Hematopoietic multipotent progenitor cell treated with erythropoietin and hydrocortisone succinate and interleukin-3 and kit ligand, for 15 days (in vitro differentiated cells): ENCODE data around the gene ANKRD55.
"Not testable (repeated sequence)": the region's sequence is repeated elsewhere in the genome, so short reads cannot be mapped to it uniquely, and the experiment has no call there.

ENCODE experiments used
- DNase-seq: peaks from one replicate; pipeline ENCODE4 v3.0.0-alpha.2; 2015; ENCODE audit warnings: low spot score

ANKRD55 gene

DNA sequence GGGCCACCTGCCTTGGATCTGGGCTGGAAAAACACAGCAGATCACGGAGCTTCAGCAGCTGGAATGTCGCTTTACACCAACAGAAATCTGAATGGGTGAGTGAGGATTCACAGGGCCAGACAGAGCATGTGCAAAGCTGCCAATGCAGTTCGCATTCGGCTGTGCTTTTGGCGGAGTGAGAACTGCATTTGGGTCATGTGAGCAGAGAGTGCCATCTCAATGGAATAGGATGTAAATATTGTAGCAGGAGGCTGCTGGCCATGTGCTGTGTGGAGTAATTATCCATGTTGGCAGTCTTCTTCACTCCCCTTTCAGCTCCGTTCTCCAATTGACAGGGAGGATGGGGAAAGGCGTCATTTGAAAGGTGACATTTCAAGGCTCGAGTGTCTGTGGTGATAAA is at the start of gene ANKRD55:
ANKRD55 (minus strand) TSS at position 101 of the 400 bp plus-strand sequence. CDS start 417 bp downstream, outside the sequence.
- DNase-seq = no peak

- no peak for DNase-seq
These were observed 49.1 kb upstream of the ANKRD55 start for GRCh38 chr5:56282216-56282615.

- DNase-seq = no peak
These were observed 48.5 kb upstream of the ANKRD55 start for GRCh38 chr5:56281489-56282165.

- DNase-seq = no peak
These were observed 46.8 kb upstream of the ANKRD55 start for GRCh38 chr5:56279979-56280378.

DNA sequence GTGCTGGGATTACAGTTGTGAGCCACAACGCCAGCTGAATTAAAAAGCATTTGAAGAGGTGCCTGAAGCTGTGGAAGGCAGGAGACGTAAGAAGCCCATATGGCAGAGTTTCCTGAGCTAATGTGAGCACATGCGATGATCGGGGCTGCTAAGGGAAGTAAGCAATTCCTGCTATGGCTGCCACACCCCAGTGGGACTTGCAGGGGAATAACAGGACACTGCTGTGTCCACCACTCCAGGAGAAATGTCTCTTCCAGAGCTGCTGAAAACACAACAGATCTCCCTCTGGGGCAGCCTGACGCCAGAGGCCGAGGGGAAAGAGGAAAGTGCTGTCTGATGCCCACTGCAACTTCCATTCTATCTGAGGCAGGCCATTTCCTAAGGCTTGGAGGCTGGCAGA is 46.2 kb upstream of the ANKRD55 start:
- DNase-seq = no peak

- DNase-seq = no peak
These were observed 45.2 kb upstream of the ANKRD55 start for GRCh38 chr5:56278335-56278753.

DNA sequence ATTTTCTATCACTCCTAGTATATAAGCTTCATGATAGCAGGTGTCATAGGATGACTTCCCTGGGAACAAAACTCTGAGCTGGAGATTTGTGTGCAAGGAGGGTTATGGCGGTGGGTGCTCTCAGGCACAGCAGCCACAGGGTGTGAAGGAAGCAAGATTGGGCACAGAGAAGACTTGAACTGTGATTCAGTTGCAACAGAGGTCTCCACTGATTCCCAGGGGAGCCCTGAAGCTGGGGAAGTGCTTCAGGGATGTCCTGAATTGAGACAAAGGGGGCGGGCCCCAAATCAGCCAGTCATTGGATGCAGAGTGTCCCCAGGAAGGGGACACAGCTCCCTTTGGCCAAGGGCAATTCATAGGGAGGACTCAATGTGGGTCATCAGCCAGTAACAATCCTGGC is 44.4 kb upstream of the ANKRD55 start:
- no peak for DNase-seq

DNA sequence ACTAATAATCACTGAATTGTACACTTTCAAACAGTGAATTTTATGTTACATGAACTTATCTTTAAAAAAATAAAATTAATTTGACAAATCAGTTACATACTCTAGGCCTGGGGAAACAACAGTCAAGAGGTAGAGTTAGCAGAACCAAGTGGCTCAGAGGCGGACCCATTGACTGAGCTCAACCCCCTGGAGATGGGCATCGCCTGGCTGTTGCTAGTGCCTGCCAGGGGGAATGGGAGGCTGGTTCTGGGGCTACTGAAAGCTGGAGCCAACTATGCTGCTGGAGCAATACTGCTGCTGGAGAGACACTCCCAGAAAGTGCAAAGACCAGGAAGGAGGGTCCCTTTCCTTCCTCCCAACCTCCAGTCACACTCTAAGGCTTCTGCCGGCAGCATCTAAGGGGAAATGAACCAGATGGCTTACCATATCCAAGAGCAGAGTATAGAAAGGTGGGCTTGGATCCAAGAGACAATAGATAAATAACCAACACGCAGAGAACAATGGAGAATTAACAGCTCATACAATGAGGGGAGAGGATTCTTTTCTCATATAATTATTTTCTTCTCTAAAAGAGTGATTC is 40.3 kb upstream of the ANKRD55 start:
- no peak for DNase-seq

DNA sequence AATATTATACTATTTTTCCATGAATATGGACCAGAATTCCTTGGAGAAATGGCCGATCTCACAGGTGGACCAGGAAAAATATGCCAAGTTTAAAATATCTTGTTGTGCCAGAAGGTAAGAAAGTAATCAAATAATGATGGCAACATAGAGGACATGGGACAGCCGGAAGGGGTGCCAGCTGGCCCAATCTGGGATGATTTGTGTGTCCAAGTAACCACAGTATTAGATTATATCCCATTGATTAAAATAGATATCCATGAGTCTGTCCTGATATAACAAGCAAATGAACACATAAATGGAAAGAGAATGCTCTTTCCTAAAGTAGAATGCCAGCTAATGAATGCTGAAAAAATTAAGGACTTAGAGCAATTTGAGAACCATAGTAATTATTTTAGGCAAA is 39.6 kb upstream of the ANKRD55 start:
- DNase-seq = no peak

GRCh38 chr5:56270568-56271392 is 37.6 kb upstream of the ANKRD55 start:
- DNase-seq = peak; percentile 60

GRCh38 chr5:56270058-56270457 is 36.9 kb upstream of the ANKRD55 start:
- no peak for DNase-seq

GRCh38 chr5:56269216-56269927 is 36.2 kb upstream of the ANKRD55 start:
- no peak for DNase-seq

DNA sequence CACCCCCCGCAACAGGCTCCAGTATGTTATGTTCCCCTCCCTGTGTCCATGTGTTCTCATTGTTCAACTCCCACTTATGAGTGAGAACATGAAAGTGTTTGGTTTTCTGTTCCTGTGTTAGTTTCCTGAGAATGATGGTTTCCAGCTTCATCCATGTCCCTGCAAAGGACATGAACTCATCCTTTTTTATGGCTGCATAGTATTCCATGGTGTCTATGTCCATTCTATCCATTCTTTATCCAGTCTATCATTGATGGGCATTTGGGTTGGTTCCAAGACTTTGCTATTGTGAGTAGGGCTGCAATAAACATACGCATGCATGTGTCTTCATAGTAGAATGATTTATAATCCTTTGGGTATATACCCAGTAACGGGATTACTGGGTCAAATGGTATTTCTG is 35.6 kb upstream of the ANKRD55 start:
- not testable (repeated sequence) for DNase-seq

DNA sequence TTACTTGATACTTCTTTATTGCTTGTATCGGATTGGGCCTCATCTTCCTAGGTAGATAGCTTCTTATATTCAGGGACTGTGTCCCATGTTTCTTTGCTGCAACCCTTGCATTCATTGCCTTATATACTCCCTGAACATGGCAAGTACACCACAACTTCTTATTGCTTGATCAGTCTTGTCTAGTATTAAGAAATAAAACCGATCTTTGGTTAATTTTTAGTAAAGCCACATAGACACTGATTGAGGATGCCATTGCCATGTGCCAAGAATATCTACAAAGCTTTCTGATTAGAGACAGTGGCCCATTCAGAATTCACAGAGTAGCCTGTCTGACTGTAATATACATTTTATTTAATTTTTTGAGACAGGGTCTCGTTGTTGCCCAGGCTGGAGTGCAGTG is 34.7 kb upstream of the ANKRD55 start:
- no peak for DNase-seq

DNA sequence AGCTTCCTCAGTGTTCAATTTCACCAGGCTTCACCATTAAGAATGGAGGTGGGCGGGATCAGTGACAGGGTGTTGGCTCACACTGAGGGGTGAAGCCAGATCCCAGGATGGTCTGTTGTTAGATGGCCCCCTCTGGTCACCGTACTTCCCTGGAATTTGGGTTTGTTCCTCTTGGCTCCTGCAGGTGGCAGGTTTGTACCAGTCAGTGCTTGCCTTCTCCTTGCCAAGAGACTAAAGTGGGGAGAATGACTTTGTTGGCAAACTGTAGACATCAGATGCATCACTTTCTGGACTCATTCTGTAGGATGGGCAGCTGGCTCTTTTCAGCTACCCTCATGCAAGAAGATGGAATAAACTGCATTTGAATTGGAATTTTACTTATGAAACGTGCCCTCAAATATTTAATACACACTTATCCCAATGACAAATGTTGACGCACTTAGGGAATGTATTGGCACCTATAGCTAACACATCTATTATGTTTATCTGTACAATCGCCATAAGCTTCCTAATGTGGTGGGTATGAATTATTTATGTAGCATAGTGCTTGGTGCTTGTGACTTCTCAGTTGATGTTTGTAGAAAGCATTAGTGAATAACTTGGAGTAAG is 31.4 kb upstream of the ANKRD55 start:
- peak; percentile 26 for DNase-seq

DNA sequence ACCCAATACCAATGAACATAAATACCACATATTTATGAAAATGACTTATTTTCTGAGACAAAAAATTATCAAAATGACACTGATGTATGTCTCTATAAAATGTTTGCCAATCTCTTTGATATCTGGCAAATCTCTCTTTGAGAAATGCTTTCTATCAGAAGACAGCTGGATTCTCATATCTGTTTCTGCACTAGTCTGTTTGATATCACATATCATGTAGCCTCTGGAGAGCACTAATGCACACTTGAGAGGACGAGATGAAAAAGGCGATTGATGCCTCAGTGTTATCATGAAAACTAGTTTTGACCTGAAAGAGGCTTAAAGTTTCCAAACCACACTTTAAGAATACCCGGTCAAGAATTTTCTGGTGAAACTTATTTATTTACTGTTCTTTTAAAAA is 29.1 kb upstream of the ANKRD55 start:
- no peak for DNase-seq

DNA sequence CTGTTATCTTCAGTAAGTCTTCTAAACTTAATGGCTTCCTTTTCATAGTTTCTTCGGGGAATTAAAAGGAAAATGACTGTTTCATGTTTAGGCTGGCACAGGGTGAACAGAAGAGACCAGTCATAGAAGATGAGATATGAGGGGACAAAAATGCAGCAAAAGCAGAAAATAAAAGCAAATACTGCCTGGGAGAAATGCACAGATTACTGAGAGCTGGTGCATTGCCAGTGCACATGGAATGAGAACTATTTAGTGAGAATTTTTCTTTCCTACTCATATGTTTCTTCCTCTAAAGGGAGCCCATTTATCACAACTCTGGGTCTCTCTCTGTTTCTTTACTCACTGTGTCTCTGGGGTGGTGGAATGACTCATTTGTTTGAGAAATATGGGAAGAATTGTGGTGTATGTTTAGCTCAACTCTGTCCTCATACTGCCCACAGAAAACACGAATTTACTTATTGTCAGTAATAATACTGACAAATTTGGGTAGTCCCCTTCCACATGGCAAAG is 25.9 kb upstream of the ANKRD55 start:
- DNase-seq = no peak

DNA sequence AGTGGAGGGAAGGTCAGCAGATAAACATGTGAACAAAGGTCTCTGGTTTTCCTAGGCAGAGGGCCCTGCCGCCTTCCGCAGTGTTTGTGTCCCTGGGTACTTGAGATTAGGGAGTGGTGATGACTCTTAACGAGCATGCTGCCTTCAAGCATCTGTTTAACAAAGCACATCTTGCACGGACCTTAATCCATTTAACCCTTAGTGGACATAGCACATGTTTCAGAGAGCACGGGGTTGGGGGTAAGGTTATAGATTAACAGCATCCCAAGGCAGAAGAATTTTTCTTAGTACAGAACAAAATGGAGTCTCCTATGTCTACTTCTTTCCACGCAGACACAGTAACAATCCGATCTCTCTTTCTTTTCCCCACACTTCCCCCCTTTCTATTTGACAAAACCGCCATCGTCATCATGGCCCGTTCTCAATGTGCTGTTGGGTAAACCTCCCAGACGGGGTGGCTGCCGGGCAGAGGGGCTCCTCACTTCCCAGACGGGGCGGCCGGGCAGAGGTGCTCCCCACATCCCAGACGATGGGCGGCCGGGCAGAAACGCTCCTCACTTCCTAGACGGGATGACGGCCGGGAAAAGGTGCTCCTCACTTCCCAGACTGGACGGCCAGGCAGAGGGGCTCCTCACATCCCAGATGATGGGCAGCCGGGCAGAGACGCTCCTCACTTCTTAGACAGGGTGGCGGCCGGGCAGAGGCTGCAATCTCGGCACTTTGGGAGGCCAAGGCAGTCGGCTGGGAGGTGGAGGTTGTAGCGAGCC is 24.8 kb upstream of the ANKRD55 start:
- not testable (repeated sequence) for DNase-seq

GRCh38 chr5:56257010-56257409 is 23.9 kb upstream of the ANKRD55 start:
- no peak for DNase-seq

DNA sequence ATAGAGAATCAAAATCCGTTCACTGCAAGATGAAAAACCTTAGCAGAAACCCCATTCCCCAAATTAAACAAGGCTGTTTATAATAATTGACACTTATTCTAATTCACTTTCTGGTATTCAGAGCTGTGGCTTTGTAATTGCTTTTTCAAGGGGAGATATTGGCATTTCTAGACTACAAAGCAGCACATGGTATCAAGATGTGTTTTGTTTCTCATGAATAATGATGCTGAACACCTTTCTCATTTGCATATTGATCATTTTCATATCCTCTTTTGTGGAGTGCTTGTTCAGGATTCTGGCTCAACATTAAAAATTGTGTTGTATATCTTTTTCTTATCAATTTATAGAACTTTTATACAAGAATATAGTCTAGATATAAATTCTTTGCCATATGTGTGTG is 22.4 kb upstream of the ANKRD55 start:
- DNase-seq = no peak

DNA sequence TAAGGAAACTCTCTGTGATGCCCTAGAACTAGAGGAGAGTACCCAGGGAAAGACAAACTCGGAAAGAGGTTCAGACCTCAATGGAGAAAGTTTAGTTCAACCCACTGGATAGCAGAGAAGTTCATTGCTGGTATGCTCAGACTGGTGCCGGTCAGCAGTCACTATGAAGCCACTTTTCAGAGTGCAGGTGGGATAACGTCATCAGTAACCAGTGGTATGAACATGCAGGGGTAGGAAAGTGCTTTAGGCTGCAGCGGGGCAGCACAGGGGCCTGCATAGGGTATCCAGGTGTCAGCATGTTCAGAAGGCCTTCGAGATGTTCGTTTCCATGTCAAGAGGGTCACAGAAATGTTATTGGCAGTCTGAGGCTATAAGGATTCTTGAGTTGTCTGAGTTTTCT is 20.8 kb upstream of the ANKRD55 start:
- DNase-seq = no peak
